Cardiac muscle cell (in vitro differentiated cells and primary cell): ENCODE results near the gene ANO10. TPM values are rescaled to one million over a fixed set of nuclear protein-coding genes. Genes with fewer than 3 reads are reported as not detected.

Experiments used
- DNase-seq, 2 donors: peaks; one replicate each; pipeline versions ENCODE4 v3.0.0 to v3.0.0-alpha.2; 2010 to 2017; ENCODE audit warnings: low read depth in 1 of 2, low spot score in 1 of 2
- H3K27ac ChIP-seq: fragments of 200-600 bp; sonication (generic); 2 replicates; pipeline ENCODE4 v1.5.1; 2016
- H3K27me3 ChIP-seq: fragments of 200-600 bp; sonication (generic); 2 replicates; pipeline ENCODE4 v1.6.0; 2016; ENCODE audit warnings: control low read depth
- H3K36me3 ChIP-seq: fragments of 200-600 bp; sonication (generic); 2 replicates; pipeline ENCODE4 v1.5.1; 2016; ENCODE audit warnings: control low read depth
- H3K4me1 ChIP-seq: fragments of 200-600 bp; sonication (generic); 2 replicates; pipeline ENCODE4 v1.8.1; 2017; ENCODE audit warnings: low read depth, mild to moderate bottlenecking, mixed run types
- H3K4me3 ChIP-seq: fragments of 200-600 bp; sonication (generic); 2 replicates; pipeline ENCODE4 v1.5.1; 2016; ENCODE audit warnings: mild to moderate bottlenecking
- H3K9me3 ChIP-seq: fragments of 200-600 bp; sonication (generic); 2 replicates; pipeline ENCODE4 v1.5.1; 2017; ENCODE audit warnings: low read depth, mild to moderate bottlenecking, control low read depth
- CTCF ChIP-seq: IDR thresholded peaks from 2 replicates; pipeline ENCODE4 v1.5.1; 2012; ENCODE audit warnings: low read depth, mild to moderate bottlenecking, low read length
- polyA plus RNA-seq: library from polyadenylated mRNA; unstranded; fragments of >200 nt; fragmentation: Nextera tagmentation; extraction: Ambion mirVana; gene quantifications from 2 replicates; pipeline ENCODE4 v1.2.1, GENCODE V29; 2016
- total RNA-seq: library from RNA; depleted of rRNA; stranded (reverse); fragments of >200 nt; gene quantifications from 2 replicates; pipeline ENCODE4 v1.2.3, GENCODE V29; 2016

The ANO10 gene
- total and polyA plus RNA-seq, 2 experiments from 2014 or later: 15.0 to 36.6 TPM

DNA sequence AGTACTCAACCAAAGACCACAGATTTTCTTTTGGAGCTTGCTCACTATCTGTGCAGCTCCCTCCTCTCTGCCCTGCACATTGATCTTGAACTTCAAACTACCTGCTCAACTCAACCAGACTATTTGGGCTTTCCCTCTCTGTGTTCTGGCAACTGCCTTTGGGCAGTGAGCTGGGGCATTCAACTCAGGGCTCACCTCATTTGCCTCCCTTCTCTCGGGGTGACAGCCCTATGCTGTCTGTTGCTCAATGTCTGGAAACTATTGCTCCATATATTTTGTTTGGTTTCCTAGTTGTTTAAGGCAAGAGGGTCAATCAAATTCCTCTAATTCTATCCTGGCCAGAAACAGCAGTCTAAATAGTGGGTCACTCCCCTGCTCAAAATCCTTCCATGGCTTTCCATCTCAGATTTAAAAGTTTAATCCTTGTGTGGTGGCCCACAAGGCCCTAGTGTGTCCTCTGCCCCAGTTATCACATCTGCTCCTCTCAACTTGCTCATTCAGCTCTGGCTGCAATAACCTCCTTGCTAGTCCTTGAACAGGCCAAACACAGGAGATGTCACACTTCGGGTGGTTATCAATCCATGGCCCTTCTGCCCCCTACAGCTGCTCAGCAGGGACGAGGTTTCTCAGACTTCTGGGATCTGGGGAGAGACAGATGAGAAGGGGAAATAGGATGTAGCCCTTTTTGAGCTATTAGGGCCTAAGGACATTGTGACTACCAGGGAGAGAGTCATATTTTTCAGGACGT is 267.7 kb downstream of the ANO10 start:
- Histone ChIP-seq H3K36me3 (no peaks in the 10 kb centered on the region), H3K27ac (no peak overlapping the region), H3K4me3 (no peak overlapping the region), H3K4me1 (no peaks in the 10 kb centered on the region), H3K27me3 (no peaks in the 10 kb centered on the region), H3K9me3 (no peaks in the 10 kb centered on the region)
- DNase-seq: no peak
- TF ChIP-seq CTCF: no peak

- Histone ChIP-seq H3K4me1 (no peaks in the 10 kb centered on the region), H3K9me3 (no peaks in the 10 kb centered on the region), H3K36me3 (peaks cover 2% of the 10 kb centered on the region), H3K27me3 (no peaks in the 10 kb centered on the region), H3K4me3 (no peak overlapping the region), H3K27ac (no peak overlapping the region)
- DNase-seq: no peak
- no peak for TF ChIP-seq CTCF
Measured at GRCh38 chr3:43353393-43353792, 268.4 kb downstream of the ANO10 start.

- Histone ChIP-seq H3K27ac (no peak overlapping the region), H3K36me3 (peaks cover 21% of the 10 kb centered on the region)
- no peak for DNase-seq
Measured at GRCh38 chr3:43349716-43350115, 272.1 kb downstream of the ANO10 start.

DNA sequence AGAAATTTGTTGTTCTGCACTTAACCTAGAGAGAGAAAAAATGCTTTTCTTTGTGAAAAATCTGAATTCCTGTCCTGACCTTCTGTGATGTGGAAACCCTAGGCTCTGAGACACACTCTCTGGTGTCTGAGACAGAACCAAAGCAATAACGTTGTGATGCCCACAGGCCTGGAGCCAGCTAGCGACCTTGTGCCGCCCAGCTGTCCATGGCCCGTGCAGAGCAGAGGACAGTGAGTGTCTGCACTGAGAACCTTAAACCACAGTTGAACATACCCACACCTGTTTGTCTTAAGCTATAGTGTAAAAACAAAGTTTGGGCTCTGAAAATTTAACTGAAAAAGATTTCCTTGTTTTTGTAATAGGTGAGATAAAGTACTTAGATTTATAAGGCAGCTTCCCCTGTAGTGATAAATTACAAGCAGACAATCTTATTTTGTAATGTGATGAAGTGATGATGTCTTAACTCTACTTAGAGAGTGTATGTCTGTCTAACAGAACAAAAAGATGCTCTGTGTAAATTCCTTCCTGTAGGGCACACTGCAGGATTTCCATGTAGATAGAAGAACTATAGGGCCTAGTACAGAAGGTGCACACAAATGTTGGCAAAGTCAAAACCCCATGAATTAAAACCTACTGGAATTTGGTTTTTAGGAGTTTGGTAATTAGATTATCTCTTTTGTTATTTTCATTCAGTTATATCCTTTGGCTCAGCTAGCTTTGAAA is 272.8 kb downstream of the ANO10 start:
- no peak for DNase-seq
- peaks cover 23% of the 10 kb centered on the region for H3K36me3 ChIP-seq
- no peak for TF ChIP-seq CTCF
- no peak overlapping the region for H3K4me3 ChIP-seq
- H3K9me3 ChIP-seq: no peaks in the 10 kb centered on the region
- no peaks in the 10 kb centered on the region for H3K4me1 ChIP-seq
- no peak overlapping the region for H3K27ac ChIP-seq
- no peaks in the 10 kb centered on the region for H3K27me3 ChIP-seq

More at GRCh38 chr3:43349716-43350115, 272.1 kb downstream of the ANO10 start:
- H3K4me3 ChIP-seq: no peak overlapping the region
- H3K9me3 ChIP-seq: no peaks in the 10 kb centered on the region
- no peaks in the 10 kb centered on the region for H3K27me3 ChIP-seq
- H3K4me1 ChIP-seq: no peaks in the 10 kb centered on the region
- TF ChIP-seq CTCF: no peak

DNA sequence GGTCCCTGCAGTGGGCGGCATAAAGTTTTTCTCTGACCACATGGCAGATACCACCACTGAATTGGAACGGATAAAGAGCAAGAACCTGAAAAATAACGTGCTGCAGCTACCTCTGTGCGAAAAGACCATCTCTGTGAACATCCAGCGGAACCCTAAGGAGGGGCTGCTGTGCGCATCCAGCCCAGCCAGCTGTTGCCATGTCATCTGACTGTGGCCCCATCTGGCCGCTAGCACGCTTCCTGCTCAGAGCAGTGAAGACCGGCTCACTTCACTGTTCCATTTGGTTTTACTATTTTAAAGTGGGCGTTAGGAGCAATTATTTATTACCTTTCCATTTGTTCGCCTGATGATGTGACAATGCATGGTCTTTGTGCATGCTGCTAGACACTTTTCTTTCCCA is 273.5 kb downstream of the ANO10 start:
- no peak for TF ChIP-seq CTCF
- no peaks in the 10 kb centered on the region for H3K9me3 ChIP-seq
- no peak overlapping the region for H3K4me3 ChIP-seq
- H3K4me1 ChIP-seq: no peaks in the 10 kb centered on the region
- DNase-seq: no peak
- H3K27ac ChIP-seq: no peak overlapping the region
- H3K27me3 ChIP-seq: no peaks in the 10 kb centered on the region
- H3K36me3 ChIP-seq: peaks cover 23% of the 10 kb centered on the region
